Limb (tissue), 2 donors: ENCODE data around the gene RPRML.
"Not testable (repeated sequence)": the region's sequence is repeated elsewhere in the genome, so short reads cannot be mapped to it uniquely, and the experiment has no call there.

Experiments
- DNase-seq, 2 donors: peaks; one replicate each; pipeline ENCODE4 v3.0.0-alpha.2; 2016; ENCODE audit errors: extremely low spot score in 2 of 2

The RPRML gene

DNA sequence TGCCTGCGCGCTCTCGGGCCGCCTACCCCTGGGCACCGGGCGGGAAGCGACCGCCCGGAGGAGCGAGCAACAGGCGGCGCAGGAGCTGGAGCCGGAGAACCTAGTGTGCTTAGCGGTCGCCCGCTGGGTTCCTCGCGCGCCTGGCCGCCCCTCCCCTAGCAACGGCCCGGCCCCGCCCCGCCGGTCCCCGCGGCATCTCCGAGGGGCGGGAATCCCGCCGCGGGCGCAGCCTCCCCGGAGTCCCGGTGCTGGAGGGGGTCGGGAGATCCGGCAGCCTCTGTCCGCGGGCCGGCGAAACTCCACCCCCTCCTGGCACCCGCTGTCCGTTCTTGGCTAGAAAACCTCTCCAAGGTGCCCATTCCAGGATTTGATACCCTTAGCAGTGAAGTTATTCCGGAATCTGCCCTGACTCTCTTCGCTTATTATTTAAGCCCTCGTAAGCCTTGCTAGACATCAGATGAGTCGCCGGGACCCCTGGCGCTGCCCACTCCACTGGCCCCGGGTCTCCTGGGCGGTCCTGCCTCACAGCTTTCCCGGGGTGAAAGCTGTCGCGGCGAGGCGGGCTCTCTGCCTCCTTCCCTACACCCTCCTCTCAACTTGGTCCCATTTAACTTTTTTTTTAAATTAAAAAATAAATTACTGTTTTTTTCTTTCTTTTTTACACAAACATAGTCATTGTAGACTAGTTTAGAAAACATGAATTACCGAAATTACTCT, at the start of gene RPRML:
Gene RPRML (minus strand): TSS at position 107 of the 717 bp plus-strand sequence. CDS start 246 bp downstream, outside the sequence.
- DNase-seq: no peak

GRCh38 chr17:47016966-47017365, 37.9 kb upstream of the RPRML start:
- not testable (repeated sequence) for DNase-seq

DNA sequence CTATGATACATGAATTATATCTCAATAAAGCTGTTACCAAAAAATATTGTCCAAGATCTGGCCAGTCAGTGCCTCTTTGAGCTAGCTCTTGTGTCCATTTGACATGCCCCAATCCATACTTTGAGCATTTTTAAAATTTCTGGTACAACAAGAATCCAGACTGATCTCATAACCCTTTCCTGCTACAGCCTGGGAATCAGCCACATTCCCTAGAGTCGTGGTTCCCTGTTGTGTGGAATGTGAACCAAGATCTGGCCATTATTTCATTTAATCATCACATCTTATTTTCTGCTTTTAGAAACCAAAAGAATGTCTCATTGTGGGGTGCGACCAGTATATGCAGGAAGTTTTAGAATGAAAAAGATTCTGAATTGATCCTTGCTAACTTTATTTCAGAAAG, 34.3 kb upstream of the RPRML start:
- DNase-seq: no peak

DNA sequence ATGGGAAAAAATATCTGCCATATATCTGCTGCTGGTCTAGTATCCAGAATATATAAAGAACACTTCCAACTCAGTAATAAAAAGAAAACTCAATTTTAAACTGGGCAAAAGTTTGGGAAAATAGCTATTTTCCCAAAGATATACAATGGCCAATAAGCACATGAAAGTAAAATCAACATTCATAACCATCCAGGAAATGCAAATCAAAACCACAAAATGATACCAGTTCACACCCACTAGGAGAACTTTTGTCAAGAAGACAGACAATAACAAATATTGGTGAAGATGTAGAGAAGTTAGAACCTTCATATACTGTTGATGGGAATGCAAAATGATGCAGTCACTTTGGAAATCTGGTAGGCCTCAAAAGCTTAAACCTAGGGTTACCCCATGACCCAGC, 33.4 kb upstream of the RPRML start:
- no peak for DNase-seq

- DNase-seq: no peak
Observed at GRCh38 chr17:47009759-47010594, 30.9 kb upstream of the RPRML start.

DNA sequence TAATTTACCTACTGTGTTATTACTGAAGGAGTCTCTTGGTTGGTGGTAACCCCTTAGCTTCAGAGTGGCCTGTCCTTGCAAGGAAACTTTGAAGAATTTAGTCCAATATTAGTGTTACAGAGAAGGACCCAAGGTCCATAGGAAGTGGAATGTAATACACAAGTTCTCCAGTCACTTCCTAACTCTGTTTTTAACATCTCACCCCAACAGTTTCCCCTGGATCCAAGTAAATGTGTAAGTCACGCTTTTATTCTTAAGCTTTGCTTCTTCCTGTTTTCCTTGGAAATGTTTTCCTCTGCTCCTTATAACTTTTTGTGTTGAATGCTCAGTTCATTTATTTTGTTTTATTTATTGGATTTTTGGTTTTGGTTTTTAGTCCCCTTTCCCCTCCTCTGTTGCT, 25.9 kb upstream of the RPRML start:
- no peak for DNase-seq

DNA sequence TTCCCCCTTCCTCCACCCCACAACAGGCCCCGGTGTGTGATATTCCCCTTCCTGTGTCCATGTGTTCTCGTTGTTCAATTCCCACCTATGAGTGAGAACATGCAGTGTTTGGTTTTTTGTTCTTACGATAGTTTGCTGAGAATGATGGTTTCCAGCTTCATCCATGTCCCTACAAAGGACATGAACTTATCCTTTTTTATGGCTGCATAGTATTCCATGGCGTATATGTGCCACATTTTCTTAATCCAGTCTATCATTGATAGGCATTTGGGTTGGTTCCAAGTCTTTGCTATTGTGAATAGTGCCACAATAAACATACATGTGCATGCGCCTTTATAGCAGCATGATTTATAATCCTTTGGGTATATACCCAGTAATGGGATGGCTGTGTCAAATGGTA, 24.8 kb upstream of the RPRML start:
- not testable (repeated sequence) for DNase-seq

GRCh38 chr17:46995841-46996571, 17.0 kb upstream of the RPRML start:
- DNase-seq: no peak

DNA sequence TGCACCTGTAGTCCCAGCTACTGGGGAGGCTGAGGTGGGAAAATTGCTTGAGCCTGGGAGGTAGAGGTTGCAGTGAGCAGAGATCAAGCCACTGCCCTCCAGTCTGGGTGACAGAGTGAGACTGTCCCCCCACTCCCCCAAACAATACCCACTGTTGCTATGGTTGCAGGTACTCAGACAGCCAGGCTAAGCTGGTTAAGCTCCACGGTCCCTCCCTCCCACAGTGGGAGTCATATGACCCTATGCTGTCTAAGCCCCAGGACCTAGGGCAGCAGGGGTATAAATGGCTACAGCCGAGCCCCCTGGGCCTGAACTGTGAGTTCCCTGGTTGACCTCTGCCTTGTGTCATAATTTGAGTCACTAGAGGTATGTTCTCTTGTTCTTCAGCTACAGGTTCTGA, 15.9 kb upstream of the RPRML start:
- DNase-seq: no peak

GRCh38 chr17:46991617-46992016, 12.6 kb upstream of the RPRML start:
- no peak for DNase-seq

DNA sequence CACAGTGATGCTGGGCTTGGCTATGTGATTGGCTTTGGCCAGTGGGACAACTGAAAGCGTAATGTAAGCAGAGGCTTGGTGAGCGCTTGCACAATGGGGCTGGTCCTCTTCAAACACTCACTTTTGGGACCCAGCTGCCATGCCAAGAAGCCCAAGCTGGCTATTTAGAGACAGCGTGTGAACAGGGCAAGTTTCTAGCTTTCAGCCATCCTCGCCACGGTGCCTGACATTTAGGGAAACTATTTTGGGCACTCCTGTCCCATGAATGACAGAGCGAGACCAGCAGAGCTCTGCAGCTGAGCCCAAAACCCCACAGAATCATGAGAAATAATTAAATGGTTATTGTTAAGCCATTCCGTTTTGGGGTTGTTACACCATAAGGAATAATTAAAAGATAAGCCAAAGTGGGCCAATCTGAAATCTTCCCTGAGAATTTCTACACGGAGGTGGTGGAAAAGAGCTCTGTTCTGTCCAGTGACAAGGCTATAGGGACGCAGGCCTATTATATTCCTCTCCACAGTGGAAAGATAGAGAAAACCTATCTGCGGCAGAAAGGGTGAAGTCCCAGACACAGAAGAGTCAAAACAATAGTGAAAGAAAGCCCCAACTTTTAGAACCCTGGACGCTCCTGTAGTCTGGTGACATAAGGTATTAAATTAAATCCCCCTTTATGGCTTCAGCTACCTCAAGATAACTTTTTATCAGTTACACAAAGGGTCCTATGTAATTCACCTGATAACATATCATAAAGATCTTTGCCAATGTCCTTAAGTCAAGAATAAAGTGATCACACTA, 10.8 kb upstream of the RPRML start:
- DNase-seq: no peak

DNA sequence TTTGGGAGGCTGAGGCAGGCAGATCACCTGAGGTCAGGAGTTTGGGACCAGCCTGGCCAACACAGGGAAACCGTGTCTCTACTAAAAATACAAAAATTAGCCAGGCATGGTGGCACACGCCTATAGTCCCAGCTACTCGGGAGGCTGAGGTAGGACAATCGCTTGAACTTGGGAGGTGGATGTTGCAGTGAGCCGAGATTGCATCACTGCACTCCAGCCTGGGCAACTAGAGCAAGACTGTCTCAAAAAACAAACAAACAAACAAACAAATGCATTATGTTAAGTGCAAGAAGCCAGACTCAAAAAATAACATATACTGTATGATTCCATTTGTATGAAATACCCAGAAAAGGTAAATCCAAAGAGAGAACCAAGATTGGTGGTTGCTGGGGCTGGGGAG, 8.9 kb upstream of the RPRML start:
- not testable (repeated sequence) for DNase-seq

DNA sequence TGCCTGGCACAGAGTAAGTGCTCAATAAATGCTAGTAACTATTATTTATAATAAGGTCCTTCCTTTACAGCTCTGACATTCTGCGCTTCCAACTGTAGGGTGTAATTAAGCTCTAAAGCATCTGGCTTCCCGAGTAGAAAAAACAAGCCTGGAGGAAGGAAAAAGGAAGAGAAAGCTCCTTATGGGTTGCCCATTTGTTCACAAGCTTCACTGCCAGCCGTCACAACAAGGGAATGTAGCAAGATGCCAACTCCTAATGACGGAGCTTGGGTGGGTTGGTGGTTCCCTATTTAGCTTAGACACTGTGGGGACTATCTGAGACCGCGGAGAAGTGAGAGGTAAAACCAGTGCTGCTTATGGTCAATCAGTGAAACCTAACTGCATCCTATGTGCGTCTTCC, 7.3 kb upstream of the RPRML start:
- DNase-seq: no peak

- no peak for DNase-seq
Observed at GRCh38 chr17:46984892-46985291, 5.8 kb upstream of the RPRML start.

DNA sequence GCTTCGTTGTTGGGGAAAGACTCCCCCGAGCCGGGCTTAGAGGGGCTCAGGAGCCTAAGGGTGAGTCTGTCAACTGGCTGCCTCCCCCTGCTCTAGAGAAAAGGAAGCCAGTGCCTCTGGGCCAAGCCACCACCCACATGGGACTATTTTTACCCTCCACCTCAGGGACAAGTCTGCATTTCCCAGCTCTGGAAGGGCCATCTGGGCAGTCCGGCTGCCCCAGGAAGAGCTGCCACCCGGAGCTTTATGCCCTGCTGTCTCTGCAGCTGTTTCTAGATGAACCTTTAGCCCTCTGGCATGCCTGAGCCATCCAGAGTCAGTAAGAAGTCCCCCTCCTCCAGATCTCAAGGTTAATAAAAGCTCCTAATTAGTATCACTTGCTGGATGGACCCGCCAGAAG, 5.3 kb upstream of the RPRML start:
- DNase-seq: no peak

DNA sequence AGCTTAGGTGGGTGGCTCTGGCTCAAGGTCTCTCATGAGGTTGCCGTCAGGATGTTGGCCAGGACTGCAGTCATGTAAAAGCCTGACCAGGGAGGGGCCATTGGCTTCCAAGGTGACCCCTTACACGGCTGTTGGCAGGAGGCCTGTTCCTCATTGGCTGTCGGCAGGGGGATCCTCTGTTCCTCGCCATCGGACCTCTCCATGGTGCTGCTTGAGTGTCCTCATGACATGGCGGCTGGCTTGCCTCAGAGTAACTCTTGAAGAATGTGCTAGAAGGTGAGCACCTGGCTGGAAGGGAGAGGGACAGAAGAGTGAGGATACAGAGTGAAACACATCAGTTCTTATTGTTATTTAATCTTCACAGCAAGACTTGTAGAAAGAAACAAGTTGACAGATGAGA, 4.7 kb upstream of the RPRML start:
- DNase-seq: no peak

GRCh38 chr17:46982577-46982976, 3.5 kb upstream of the RPRML start:
- DNase-seq: no peak

- DNase-seq: peak in 1 of 2 donors; percentile 56
Observed at GRCh38 chr17:46978489-46979146, 435 bp downstream of the RPRML start.

GRCh38 chr17:46977750-46978488, 1.1 kb downstream of the RPRML start:
- peak in 1 of 2 donors; percentile 35 for DNase-seq

- DNase-seq: peak in 1 of 2 donors; percentile 55
Observed at GRCh38 chr17:46977348-46977747, 1.7 kb downstream of the RPRML start.
